Liver (tissue), 3 donors: ENCODE measurements around the gene ST6GALNAC5.

Experiments used
- CTCF ChIP-seq: fragments of 150-350 bp; IDR thresholded peaks from 2 replicates; pipeline ENCODE4 v1.5.1; 2017; ENCODE audit warnings: improper control_type of control experiment, low read depth, low read length; ENCODE audit not compliant: missing input control
- EGR1 ChIP-seq, 2 donors: IDR thresholded peaks; 2 replicates each; pipeline ENCODE4 v1.6.1; 2016 to 2018; ENCODE audit warnings: antibody characterized with exemption in 2 of 2, low read depth in 2 of 2
- FOXA1 ChIP-seq: IDR thresholded peaks from 2 replicates; pipeline ENCODE4 v1.6.1; 2016; ENCODE audit warnings: antibody characterized with exemption
- JUND ChIP-seq, 2 donors: IDR thresholded peaks; 2 replicates each; pipeline ENCODE4 v1.6.1; 2016; ENCODE audit warnings: antibody characterized with exemption in 2 of 2
- REST ChIP-seq: IDR thresholded peaks from 2 replicates; pipeline ENCODE4 v1.6.1; 2016; ENCODE audit warnings: antibody characterized with exemption, mild to moderate bottlenecking
- donor health status: healthy.
- donor health status: healthy.

- TF ChIP-seq EGR1 (IDR thresholded peaks at IDR 0.05; ENCODE audit: low read depth in 2 of 2) (no peak), FOXA1 (no peak), CTCF (no peak), JUND (IDR thresholded peaks at IDR 0.05) (no peak), REST (no peak)
Observed at GRCh38 chr1:77038000-77038399, 170.7 kb downstream of the ST6GALNAC5 start.
